ENCODE results near the gene BCL11B.

The BCL11B gene

GRCh38 chr14:99138999-99139865, 132.8 kb downstream of the BCL11B start:
- DNase-seq: no peak

GRCh38 chr14:99137913-99138571, 134.0 kb downstream of the BCL11B start:
- no peak for DNase-seq

- DNase-seq: no peak
Measured at GRCh38 chr14:99137001-99137700, 134.8 kb downstream of the BCL11B start.

- DNase-seq: no peak
Measured at GRCh38 chr14:99136401-99136800, 135.6 kb downstream of the BCL11B start.

- DNase-seq: no peak
Measured at GRCh38 chr14:99136047-99136400, 136.0 kb downstream of the BCL11B start.

GRCh38 chr14:99134516-99135046, 137.4 kb downstream of the BCL11B start:
- no peak for DNase-seq

GRCh38 chr14:99133636-99134515, 138.1 kb downstream of the BCL11B start:
- no peak for DNase-seq

GRCh38 chr14:99132821-99133635, 139.0 kb downstream of the BCL11B start:
- no peak for DNase-seq

- no peak for DNase-seq
Measured at GRCh38 chr14:99131632-99132271, 140.2 kb downstream of the BCL11B start.

GRCh38 chr14:99129998-99130397, 142.0 kb downstream of the BCL11B start:
- no peak for DNase-seq

- no peak for DNase-seq
Measured at GRCh38 chr14:99129211-99129696, 142.7 kb downstream of the BCL11B start.

- no peak for DNase-seq
Measured at GRCh38 chr14:99128185-99128584, 143.8 kb downstream of the BCL11B start.

- no peak for DNase-seq
Measured at GRCh38 chr14:99127651-99128167, 144.3 kb downstream of the BCL11B start.

GRCh38 chr14:99125616-99126431, 146.2 kb downstream of the BCL11B start:
- no peak for DNase-seq

- no peak for DNase-seq
Measured at GRCh38 chr14:99125113-99125512, 146.9 kb downstream of the BCL11B start.

- DNase-seq: no peak
Measured at GRCh38 chr14:99124482-99125105, 147.4 kb downstream of the BCL11B start.

GRCh38 chr14:99123208-99123870, 148.7 kb downstream of the BCL11B start:
- no peak for DNase-seq
